SK-N-DZ (cell line): Measurements from ENCODE around the gene SPACA9.

Source experiments
- DNase-seq: peaks from one replicate; pipeline ENCODE4 v3.0.0-alpha.2; 2015; ENCODE audit warnings: low spot score

SPACA9 gene

DNA sequence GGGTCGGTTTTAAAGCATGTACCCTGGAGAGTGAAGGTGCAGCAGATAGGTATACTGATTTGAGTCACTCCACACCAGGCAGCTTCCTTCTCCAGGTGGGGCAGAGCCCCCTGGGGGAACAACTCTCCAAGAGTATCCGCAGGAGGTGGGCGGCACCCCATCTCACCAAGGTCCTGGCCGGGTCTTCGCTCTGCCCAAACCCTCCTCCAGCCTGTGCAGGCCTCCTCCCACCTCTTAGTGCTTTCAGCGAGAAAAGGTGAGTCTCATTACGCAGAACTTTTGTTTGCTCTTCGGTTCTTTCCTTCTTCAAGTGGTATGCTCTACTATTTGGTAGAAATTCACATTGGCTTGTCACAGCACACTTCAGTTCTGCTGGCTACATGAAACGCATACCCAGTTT lies 13.7 kb downstream of the SPACA9 start:
- DNase-seq: no peak

- no peak for DNase-seq
Observed at GRCh38 chr9:132894346-132894745, 15.6 kb downstream of the SPACA9 start.

GRCh38 chr9:132894862-132895835 lies 16.5 kb downstream of the SPACA9 start:
- no peak for DNase-seq

- DNase-seq: no peak
Observed at GRCh38 chr9:132896264-132896663, 17.6 kb downstream of the SPACA9 start.

GRCh38 chr9:132896906-132897305 lies 18.2 kb downstream of the SPACA9 start:
- no peak for DNase-seq

- DNase-seq: no peak
Observed at GRCh38 chr9:132898051-132898450, 19.4 kb downstream of the SPACA9 start.

GRCh38 chr9:132901858-132902831 lies 23.4 kb downstream of the SPACA9 start:
- DNase-seq: peak; percentile 73

DNA sequence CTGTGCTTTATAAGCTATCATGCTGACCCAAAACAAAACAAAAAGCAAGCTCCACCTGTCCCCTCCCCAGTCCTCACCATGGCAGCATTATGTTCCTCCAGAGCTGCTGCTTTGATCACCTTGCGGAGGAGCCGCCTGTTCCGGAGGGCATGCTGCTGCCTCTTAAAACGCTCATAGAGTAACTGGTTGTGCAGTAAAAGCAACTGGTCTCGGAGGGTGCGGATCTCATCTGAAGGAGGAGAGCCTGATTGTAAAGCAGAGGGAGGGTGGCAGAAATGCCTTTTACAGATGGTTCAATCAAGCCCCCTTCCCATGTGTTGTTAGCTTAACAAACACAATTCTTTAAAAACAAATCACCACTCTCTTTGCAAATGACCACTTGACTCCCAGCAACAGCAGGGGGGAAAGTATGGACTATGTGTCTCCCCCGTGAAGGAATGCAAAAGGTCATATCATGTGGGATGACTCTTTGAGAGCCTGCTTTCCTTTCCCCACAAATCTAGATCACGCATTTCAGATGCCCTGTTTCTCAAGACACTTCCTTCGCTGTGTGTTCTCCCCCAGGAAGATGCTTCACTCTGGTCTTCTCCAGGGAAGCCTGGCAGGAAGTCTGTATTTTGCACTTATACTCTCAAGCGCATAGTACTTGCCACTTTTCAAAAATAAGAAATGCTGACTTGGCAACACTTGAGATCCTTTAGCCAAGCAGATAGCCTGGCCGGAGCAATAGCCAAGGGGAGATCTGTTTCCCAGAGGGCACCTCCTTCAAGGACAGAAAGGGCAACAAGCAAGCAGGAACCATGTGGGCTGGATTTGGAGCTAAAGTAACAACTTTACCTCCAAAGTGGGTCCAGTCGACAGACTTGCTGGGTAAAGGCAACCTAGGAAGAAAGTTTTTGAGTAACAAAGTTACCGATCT lies 25.1 kb downstream of the SPACA9 start:
- no peak for DNase-seq

- no peak for DNase-seq
Observed at GRCh38 chr9:132905726-132906125, 27.0 kb downstream of the SPACA9 start.

DNA sequence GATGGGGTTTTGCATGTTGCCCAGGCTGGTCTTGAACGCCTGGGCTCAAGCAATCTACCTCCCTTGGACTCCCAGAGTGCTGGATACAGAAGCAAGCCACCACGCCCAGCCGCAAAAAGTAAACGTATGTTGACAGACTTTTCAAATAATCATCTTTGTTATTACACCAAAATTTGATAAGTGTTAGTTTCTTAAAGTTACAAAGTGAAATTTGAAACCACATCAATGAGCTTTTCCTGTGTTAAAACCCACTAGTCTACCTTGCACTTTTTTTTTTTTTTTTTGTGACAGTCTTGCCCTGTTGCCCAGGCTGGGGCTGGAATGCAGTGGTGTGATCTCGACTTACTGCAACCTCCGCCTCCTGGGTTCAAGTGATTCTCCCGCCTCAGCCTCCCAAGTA lies 29.9 kb downstream of the SPACA9 start:
- DNase-seq: no peak

DNA sequence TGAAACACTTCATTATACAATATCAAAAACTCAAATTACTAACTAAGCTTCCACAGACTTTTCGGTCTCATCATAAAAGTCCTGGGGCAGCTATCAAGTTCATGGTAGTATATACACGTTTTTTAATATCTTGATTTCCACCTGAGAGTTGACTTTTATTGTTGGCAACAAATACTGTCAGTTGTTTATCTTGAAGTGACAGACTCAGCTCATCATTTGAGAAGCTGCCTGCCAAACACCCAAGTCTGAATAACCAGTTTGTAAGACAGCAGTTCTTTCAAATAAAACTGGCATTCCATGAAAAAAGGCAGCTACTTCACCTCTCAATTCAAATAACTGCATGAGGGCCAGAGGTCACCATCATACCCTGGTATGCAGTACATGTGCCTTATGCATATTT lies 30.6 kb downstream of the SPACA9 start:
- no peak for DNase-seq

- DNase-seq: no peak
Observed at GRCh38 chr9:132910376-132910775, 31.7 kb downstream of the SPACA9 start.

- DNase-seq: no peak
Observed at GRCh38 chr9:132912131-132912530, 33.4 kb downstream of the SPACA9 start.

DNA sequence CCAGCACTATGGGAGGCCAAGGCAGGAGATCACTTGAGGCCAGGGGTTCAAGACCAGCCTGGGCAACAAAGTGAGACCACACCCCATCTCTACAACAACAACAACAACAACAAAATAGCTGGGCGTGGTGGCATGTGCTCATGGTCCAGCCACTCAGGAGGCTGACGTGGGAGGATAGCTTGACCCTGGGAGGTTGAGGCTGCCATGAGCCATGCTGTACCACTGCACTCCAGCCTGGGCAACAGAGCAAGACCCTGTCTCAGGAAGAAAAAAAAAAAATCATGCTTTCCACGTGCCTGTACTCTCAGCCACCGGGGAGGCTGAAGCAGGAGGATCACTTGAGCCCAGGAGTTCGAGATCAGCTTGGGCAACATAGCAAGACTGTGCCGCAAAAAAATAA lies 36.2 kb downstream of the SPACA9 start:
- DNase-seq: no peak

DNA sequence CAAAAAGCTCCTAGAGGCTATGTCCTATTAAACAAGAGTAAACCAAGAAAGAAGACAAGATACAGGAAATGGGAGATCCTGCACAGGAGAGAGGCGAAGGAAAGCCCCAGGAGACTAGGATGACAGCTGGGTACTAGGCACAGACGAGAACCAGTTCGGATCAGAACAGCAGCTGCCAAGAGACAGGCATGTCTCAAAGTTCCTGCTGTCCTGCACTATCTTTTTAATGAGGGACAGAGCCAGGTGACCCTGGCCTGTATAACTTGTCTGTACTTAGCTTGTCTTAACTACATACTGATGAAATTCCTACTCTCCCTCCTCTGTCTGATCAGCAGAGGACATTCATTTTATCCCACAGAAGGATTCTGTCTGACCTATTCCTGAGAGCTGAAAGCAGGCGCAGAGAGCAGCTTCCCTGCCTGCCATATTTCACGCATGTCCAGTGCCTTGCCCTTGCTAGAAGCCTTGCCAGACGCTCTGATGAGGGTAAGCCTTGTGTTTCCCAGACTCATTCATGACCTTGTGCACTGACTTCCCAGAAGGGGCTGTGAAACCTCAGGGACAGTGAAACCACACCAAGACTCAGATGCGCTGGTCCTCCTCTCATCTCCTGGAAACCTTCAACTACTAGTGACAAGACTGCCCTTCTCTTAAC lies 41.0 kb downstream of the SPACA9 start:
- no peak for DNase-seq

DNA sequence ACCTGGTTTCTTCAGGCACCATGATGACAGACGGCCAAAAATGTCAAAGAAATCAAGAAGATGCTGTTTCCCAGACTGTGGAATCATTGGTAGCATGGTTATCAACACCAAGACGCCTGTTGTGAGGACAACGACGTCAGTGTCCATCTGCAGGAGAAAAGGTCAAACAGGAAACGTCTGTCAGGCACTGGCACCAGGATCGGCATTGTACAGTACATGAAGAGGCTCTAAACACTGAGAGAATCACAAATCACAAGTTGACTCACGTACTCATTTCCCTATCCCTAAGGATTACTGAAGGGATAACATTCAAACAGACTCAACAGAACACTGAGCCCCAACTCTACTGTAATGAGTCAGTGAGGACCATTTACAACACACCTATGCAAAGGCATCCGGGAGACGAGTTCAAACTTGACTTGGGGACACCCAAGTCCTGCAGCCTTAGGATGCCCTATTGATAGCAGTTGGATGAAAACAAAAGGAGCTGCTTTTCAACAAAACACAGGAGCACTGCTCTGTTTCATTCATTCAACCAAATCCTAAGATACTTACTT lies 44.7 kb downstream of the SPACA9 start:
- DNase-seq: no peak

DNA sequence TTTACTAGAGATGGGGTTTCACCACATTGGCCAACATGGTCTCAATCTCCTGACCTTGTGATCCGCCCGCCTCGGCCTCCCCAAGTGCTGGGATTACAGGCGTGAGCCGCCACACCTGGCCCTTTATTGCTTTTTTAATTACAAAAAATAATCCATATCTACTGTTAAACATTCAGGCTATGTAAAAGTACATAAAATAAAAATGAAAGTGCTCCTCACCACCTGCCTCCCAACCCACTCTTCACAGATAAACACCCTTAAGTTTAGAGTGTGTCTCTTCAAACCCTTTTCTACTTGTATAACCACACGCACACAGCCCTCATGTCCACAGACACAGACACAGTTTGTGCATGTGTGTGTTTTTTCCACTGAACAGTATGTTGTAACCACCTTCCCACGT lies 49.0 kb downstream of the SPACA9 start:
- no peak for DNase-seq

DNA sequence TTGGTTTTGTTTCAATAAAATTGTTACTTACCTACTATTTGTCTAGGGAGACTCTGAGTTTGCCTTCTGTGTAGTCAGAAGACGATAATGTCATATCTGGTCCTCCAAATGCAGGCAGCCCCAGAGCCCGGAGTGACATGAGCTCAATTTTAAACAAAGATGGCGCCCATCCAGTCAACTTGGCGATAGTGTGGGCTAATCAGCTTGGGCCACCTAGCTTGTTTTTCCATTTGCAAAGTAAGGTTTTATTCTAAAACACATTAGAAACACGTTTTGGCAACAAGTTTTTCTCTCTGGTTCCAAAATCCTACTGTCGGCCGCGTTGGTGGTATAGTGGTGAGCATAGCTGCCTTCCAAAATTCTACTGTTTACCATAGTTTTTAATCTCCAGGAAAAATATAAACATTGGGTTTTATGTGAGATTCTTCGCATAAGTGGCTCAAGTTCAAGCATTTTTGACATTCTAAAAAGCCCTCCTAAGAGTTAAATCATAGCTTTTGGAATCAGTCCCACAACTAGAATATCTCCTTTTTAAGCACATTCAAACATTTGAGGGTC lies 52.6 kb downstream of the SPACA9 start:
- DNase-seq: no peak

DNA sequence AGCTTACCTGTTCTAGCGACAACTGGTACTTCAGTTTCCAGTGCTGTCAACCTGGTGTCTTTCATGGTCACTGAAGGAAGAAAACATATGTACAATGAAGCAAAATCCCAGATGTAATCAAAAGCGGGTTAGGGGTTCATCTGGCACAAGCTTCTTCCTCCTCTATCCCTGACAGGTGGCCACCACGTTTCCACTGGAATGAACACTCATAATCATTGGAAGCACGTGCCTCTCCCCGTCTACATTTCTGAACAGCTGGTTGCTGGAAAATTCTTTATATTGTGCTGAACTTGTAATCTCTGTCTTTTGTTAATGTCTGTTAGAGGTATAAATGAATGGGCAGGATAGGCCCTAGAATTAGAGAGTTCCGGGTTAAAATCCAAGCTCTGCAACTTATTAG lies 56.3 kb downstream of the SPACA9 start:
- no peak for DNase-seq

DNA sequence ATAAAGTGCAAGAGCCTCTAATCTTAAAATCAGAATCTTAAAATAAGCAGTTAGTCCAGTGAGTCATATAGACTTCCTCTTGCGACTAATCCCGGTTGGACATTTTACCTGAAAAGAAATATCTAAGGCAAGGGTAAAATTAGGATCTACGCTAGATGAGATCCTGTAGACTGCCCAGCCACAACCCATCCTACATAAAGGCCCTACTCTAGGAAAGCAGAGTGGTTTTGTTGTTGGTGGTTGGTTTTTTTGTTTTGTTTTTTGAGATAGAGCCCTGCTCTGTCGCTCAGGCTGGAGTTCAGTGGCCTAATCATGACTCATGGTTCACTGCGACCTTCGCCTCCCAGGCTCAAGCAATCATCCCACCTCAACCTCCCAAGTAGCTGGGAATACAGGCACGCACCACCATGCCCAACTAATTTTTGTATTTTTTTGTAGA lies 58.8 kb downstream of the SPACA9 start:
- DNase-seq: no peak
